ENCODE results near the gene KLHDC9. TPM values are rescaled to one million over a fixed set of nuclear protein-coding genes. Genes with fewer than 3 reads are reported as not detected.

The KLHDC9 gene
- total and polyA plus RNA-seq, 9 of the 15 experiments (the other 6 are each of a cell fraction or from before 2014, with no cell fraction given) = not detected

- peak; percentile 59; the same call in 1 of the 2 replicates for TF ChIP-seq REST (IDR thresholded peaks at IDR 0.05; ENCODE audit: borderline replicate concordance)
- TF ChIP-seq REST (CRISPR knock-in tag; IDR thresholded peaks at IDR 0.05; ENCODE audit: low read depth) = no peak
- TF ChIP-seq CEBPZ (IDR thresholded peaks at IDR 0.05; ENCODE audit: borderline replicate concordance, low read depth, low read length) = no peak
- no peak for TF ChIP-seq ELF2 (CRISPR knock-in tag; IDR thresholded peaks at IDR 0.05)
- TF ChIP-seq RBM15 (IDR thresholded peaks at IDR 0.05; ENCODE audit: insufficient read depth, low read length) = no peak
Observed at GRCh38 chr1:161139766-161140165, 41.6 kb downstream of the KLHDC9 start (continued).

Data from K562 (cell line).